ACC112 (cell line): ENCODE results near the gene ASPRV1.
"Not testable (repeated sequence)": the region's sequence is repeated elsewhere in the genome, so short reads cannot be mapped to it uniquely, and the experiment has no call there.

ENCODE experiments used
- H2AFZ ChIP-seq: fragments of 200-600 bp; sonication (generic); one replicate; pipeline ENCODE4 v1.6.0; 2017; ENCODE audit warnings: antibody characterized with exemption, low read length; ENCODE audit not compliant: unreplicated experiment
- H3K27ac ChIP-seq: fragments of 200-600 bp; sonication (generic); 2 replicates; pipeline ENCODE4 v1.5.1; 2014; ENCODE audit warnings: low read depth, mild to moderate bottlenecking, antibody characterized with exemption, low read length, moderate library complexity
- H3K27me3 ChIP-seq: fragments of 200-600 bp; sonication (generic); 2 replicates; pipeline ENCODE4 v1.6.1; 2014; ENCODE audit warnings: mild to moderate bottlenecking, antibody characterized with exemption, low read length, moderate library complexity, mixed read lengths; ENCODE audit not compliant: insufficient read depth
- H3K36me3 ChIP-seq: fragments of 200-600 bp; sonication (generic); 2 replicates; pipeline ENCODE4 v1.6.1; 2016; ENCODE audit warnings: mild to moderate bottlenecking, antibody characterized with exemption, low read length, moderate library complexity, mixed read lengths; ENCODE audit not compliant: insufficient read depth
- H3K4me1 ChIP-seq: fragments of 200-600 bp; sonication (generic); one replicate; pipeline ENCODE4 v1.6.1; 2016; ENCODE audit warnings: low read length, mixed read lengths; ENCODE audit not compliant: insufficient read depth, unreplicated experiment, control insufficient read depth
- H3K4me3 ChIP-seq: fragments of 200-600 bp; sonication (generic); 2 replicates; pipeline ENCODE4 v1.5.1; 2014; ENCODE audit warnings: mild to moderate bottlenecking, low read depth, low read length
- H3K79me2 ChIP-seq: fragments of 200-600 bp; sonication (generic); one replicate; pipeline ENCODE4 v1.6.0; 2016; ENCODE audit warnings: low read length; ENCODE audit not compliant: control insufficient read depth, unreplicated experiment, insufficient read depth

The ASPRV1 gene

GRCh38 chr2:69959425-69959824 lies 2.0 kb downstream of the ASPRV1 start:
- Histone ChIP-seq H2AFZ (no peak overlapping the region), H3K27ac (no peak overlapping the region), H3K36me3 (no peaks in the 10 kb centered on the region), H3K4me3 (no peak overlapping the region), H3K4me1 (no peaks in the 10 kb centered on the region), H3K27me3 (peaks cover 36% of the 10 kb centered on the region), H3K79me2 (no peaks in the 10 kb centered on the region)

- Histone ChIP-seq H3K36me3 (no peaks in the 10 kb centered on the region), H3K27me3 (peaks cover 36% of the 10 kb centered on the region), H3K4me1 (no peaks in the 10 kb centered on the region), H3K27ac (no peak overlapping the region), H2AFZ (no peak overlapping the region), H3K79me2 (no peaks in the 10 kb centered on the region), H3K4me3 (no peak overlapping the region)
Observed at GRCh38 chr2:69958480-69958879, 3.0 kb downstream of the ASPRV1 start.

- no peak overlapping the region for H3K27ac ChIP-seq
- no peaks in the 10 kb centered on the region for H3K36me3 ChIP-seq
- no peak overlapping the region for H3K4me3 ChIP-seq
- no peak overlapping the region for H2AFZ ChIP-seq
- H3K27me3 ChIP-seq: peaks cover 36% of the 10 kb centered on the region
- no peaks in the 10 kb centered on the region for H3K4me1 ChIP-seq
- no peaks in the 10 kb centered on the region for H3K79me2 ChIP-seq
Observed at GRCh38 chr2:69957965-69958364, 3.5 kb downstream of the ASPRV1 start.

GRCh38 chr2:69956475-69956979 lies 4.9 kb downstream of the ASPRV1 start:
- Histone ChIP-seq H3K27me3 (peaks cover 36% of the 10 kb centered on the region), H3K4me3 (no peak overlapping the region), H3K27ac (no peak overlapping the region), H3K36me3 (no peaks in the 10 kb centered on the region), H3K4me1 (no peaks in the 10 kb centered on the region), H3K79me2 (no peaks in the 10 kb centered on the region), H2AFZ (no peak overlapping the region)

- Histone ChIP-seq H3K36me3 (no peaks in the 10 kb centered on the region), H2AFZ (no peak overlapping the region), H3K27me3 (peaks cover 36% of the 10 kb centered on the region), H3K4me3 (no peak overlapping the region), H3K27ac (no peak overlapping the region), H3K4me1 (no peaks in the 10 kb centered on the region), H3K79me2 (no peaks in the 10 kb centered on the region)
Observed at GRCh38 chr2:69955029-69955428, 6.4 kb downstream of the ASPRV1 start.

GRCh38 chr2:69954084-69954483 lies 7.3 kb downstream of the ASPRV1 start:
- no peaks in the 10 kb centered on the region for H3K4me1 ChIP-seq
- no peaks in the 10 kb centered on the region for H3K36me3 ChIP-seq
- peaks cover 30% of the 10 kb centered on the region for H3K27me3 ChIP-seq
- H3K79me2 ChIP-seq: no peaks in the 10 kb centered on the region
- no peak overlapping the region for H3K4me3 ChIP-seq
- H3K27ac ChIP-seq: no peak overlapping the region
- H2AFZ ChIP-seq: no peak overlapping the region

- Histone ChIP-seq H3K27me3 (peaks cover 24% of the 10 kb centered on the region), H2AFZ (no peak overlapping the region), H3K4me1 (no peaks in the 10 kb centered on the region), H3K79me2 (no peaks in the 10 kb centered on the region), H3K36me3 (no peaks in the 10 kb centered on the region), H3K27ac (no peak overlapping the region), H3K4me3 (no peak overlapping the region)
Observed at GRCh38 chr2:69952336-69953115, 8.9 kb downstream of the ASPRV1 start.

- not testable (repeated sequence) for H3K4me3 ChIP-seq, H3K36me3 ChIP-seq, H3K79me2 ChIP-seq, H3K27ac ChIP-seq, H2AFZ ChIP-seq, H3K27me3 ChIP-seq
- H3K4me1 ChIP-seq: peaks cover 13% of the 10 kb centered on the region
Observed at GRCh38 chr2:69950671-69951070, 10.8 kb downstream of the ASPRV1 start.

GRCh38 chr2:69950241-69950640 lies 11.2 kb downstream of the ASPRV1 start:
- H3K4me3 ChIP-seq: no peak overlapping the region
- H3K27me3 ChIP-seq: peaks cover 1% of the 10 kb centered on the region; the same call in 1 of the 2 replicates
- no peak overlapping the region for H2AFZ ChIP-seq
- H3K79me2 ChIP-seq: no peaks in the 10 kb centered on the region
- H3K4me1 ChIP-seq: peaks cover 17% of the 10 kb centered on the region
- no peaks in the 10 kb centered on the region for H3K36me3 ChIP-seq
- no peak overlapping the region for H3K27ac ChIP-seq

GRCh38 chr2:69948963-69949645 lies 12.3 kb downstream of the ASPRV1 start:
- no peak overlapping the region for H2AFZ ChIP-seq
- H3K27me3 ChIP-seq: no peaks in the 10 kb centered on the region
- H3K27ac ChIP-seq: no peak overlapping the region
- no peak overlapping the region for H3K4me3 ChIP-seq
- peaks cover 17% of the 10 kb centered on the region for H3K4me1 ChIP-seq
- no peaks in the 10 kb centered on the region for H3K79me2 ChIP-seq
- no peaks in the 10 kb centered on the region for H3K36me3 ChIP-seq
